HG03378 (cell line): Measurements from ENCODE around the gene TCTN1.
A peak's percentile ranks its signal among the peaks of the same experiment; 100 is the strongest.
"Not testable (repeated sequence)": the region's sequence is repeated elsewhere in the genome, so short reads cannot be mapped to it uniquely, and the experiment has no call there.

ENCODE experiments used
- ATAC-seq: cut with Tn5 transposase; IDR thresholded peaks from one replicate; pipeline ENCODE4 v1.9.1; 2021; ENCODE audit warnings: mild to moderate bottlenecking, moderate library complexity; ENCODE audit not compliant: unreplicated experiment

TCTN1 gene

GRCh38 chr12:110637869-110638441, 24.0 kb downstream of the TCTN1 start:
- no peak for ATAC-seq

DNA sequence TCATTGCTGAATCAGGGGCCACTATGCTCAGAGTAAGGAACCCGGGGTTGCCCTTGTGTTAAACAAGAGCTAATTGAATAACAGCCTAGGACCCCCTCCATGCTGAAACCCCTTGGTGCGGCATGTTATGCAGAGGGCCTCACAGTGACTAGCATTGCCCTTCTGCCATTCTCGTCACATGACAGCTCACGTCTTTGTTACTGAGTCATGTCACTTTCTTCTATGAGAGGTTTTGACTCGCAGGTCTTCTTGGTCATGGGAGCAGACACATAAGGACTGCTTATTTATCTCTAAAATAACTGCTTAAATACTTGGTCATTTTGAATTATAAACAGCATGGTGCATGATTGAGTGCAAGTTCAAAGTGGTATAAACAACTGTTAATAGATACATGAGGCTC, 24.9 kb downstream of the TCTN1 start:
- ATAC-seq: no peak

DNA sequence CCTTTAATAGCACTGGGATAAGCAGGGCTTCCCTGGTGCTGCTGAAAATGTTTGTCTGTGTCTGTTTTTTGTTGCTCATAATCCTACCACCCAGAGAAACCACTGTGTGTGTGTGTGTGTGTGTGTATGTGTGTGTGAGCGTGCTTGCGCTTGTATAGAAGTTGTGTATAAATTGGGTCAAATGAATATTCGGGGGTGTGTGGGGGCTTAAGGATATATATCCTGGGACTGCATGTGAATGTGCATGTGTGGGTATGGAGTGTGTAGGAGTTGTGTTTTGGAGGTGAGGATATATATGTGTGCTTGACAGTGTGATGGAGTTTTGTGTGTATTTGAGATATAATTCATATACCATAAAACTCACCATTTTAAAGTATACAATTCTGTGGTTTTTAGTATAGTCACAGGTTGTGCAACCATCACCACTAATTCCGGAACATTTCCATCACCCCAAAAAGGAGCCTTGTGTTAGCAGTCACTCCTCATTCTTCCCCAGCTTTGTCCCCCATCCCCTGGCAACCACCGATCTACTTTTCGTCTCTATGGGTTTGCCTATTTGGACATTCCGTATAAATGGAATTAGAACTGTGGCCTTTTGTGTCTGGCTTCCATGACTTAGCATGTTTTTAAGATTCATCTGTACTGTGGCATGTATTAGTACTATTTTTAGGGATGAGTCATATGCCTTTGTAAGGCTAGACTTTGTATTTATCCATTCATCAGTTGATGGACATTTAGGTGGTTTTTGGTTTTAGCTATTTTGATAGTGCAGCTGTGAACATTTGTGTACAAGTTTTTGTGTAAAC, 25.6 kb downstream of the TCTN1 start:
- ATAC-seq: no peak

DNA sequence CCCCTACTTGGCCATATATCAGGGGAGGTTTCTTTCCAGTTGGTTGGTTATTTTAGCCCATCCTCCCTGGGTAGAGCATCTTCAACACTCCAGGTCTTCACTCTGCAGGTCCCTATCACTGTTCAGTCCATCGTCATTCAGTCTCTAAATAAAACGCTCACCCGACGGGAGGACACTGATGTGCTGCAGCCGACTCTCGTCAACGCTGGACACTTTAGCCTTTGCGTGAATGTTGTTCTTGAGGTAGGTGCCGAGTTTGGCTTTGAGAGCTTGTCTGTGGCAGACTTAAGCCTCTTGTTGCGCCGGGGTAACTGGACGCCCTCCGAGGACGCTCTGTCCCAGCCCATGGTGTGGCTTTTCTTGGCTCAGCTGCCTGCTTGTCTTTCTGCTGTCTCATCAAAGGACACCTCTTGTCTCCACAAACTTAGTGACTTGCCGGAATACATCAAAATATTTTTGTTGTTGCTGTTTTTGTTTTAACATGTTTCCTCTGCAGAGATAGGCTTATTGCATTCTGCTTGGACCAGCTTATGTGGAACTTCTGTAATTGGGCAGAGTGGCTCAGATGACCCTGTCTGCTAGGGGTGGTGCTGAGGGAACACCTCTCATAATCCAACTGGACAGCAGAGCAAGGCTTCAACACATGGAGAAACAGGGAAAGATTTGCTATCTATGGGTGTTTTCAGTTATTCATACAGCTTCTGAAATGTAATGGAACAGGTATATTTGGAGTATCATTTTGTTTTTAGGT, 26.5 kb downstream of the TCTN1 start:
- ATAC-seq: no peak

GRCh38 chr12:110641521-110641920, 27.6 kb downstream of the TCTN1 start:
- ATAC-seq: no peak

DNA sequence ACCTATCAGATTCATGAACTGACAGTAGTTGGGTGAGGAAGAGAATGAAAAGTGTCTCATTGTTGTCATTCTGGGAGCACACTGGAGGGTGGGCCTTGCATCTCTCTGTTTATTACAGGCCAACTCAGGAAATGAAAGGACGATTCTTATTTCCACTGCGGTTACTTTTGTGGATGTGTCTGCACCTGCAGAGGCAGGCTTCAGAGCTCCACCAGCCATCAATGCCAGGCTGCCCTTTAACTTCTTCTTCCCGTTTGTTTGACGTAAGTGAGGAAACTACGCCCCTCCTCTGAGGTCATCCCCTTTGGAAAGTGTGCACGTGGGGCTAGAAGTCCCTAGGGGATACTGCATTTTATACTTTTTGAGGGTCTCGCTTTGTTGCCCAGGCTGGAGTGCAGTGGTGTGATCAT, 33.7 kb downstream of the TCTN1 start:
- ATAC-seq: no peak

GRCh38 chr12:110649341-110649847, 35.5 kb downstream of the TCTN1 start:
- no peak for ATAC-seq

DNA sequence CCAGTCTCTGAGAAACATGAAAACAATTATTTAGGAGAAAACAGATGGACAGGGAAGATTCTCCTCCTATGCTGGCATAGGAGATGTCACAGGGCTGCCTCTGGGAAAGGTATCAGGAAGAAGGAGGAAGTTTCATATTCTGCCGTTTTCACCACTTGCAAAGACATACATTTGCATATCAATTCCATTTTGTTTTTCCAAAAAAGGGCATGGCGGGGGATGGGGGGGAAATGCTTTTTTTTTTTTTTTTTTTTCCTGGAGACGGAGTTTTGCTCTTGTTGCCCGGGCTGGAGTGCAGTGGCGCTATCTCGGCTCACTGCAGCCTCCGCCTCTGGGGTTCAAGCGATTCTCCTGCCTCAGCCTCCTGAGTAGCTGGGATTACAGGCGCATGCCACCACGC, 40.3 kb downstream of the TCTN1 start:
- not testable (repeated sequence) for ATAC-seq

- no peak for ATAC-seq
Measured at GRCh38 chr12:110656071-110656655, 42.2 kb downstream of the TCTN1 start.

- no peak for ATAC-seq
Measured at GRCh38 chr12:110657747-110658146, 43.8 kb downstream of the TCTN1 start.

- no peak for ATAC-seq
Measured at GRCh38 chr12:110658242-110658641, 44.3 kb downstream of the TCTN1 start.

DNA sequence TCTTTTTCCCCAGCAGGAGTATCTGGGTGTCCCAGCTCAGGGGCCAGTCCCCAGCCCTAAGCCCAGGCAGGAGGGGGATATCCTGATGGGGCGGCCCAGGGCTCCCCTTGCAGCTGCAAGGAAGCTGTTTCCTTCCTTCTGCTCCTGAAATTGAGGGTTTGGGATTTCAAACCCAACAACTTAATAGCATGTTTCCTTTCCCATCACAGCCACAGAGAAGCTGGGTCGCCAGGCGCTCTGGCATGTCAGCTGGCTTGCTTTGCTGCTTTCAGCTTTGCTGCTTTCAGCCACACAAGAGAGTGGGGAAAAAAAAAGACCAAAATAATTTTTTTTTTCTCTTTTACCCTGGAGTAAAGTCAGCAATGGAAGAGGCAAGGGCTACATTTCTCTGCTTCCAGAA, 44.9 kb downstream of the TCTN1 start:
- ATAC-seq: no peak

GRCh38 chr12:110661337-110661972, 47.5 kb downstream of the TCTN1 start:
- ATAC-seq: peak; percentile 87

GRCh38 chr12:110666892-110667291, 53.0 kb downstream of the TCTN1 start:
- no peak for ATAC-seq

GRCh38 chr12:110667671-110668070, 53.7 kb downstream of the TCTN1 start:
- no peak for ATAC-seq

- no peak for ATAC-seq
Measured at GRCh38 chr12:110668480-110669192, 54.7 kb downstream of the TCTN1 start.

DNA sequence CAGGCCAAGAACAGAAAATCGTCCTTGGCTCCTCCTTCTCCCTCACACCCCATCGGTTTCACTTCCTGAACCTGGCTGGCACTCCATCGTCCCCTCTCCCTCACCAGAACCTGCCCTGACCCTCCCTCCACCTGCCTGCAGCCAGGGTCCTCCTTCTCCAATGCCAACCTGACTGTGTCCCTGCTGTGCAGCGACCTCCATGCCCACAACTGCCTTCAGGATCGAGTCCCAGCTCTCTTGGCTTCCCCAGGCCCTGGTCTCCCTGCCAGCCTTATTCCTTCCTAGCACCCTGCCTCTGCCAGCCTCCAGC, 55.2 kb downstream of the TCTN1 start:
- no peak for ATAC-seq

DNA sequence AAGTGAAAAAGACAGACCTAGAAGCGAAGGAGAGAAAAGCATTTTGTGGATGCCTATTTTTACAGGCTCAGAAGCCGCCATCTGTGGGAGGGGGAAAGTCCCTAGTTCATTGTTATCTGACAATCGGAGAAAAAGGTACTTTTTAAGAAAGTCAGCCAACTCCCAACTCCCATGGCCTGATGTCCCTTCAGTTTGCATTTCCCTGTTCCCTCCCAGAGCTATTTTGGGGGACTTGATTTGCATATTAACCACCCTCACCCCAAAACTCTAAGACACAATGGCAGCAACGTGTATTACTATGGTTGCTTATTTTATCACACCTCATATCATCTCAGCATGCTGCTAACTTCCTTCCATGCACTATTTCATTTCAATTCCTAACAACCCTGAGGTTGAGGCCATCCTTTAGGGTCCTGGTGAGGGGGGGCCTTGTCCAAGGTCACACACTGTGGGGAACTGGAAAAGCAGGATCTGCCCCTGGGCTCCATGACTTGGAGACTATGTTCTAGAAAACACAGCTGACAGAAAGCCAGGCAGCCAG, 56.3 kb downstream of the TCTN1 start:
- ATAC-seq: peak; percentile 51

- ATAC-seq: no peak
Measured at GRCh38 chr12:110676171-110676570, 62.2 kb downstream of the TCTN1 start.
